PC-9 (cell line): ENCODE data around the gene CNNM4. TPM values are rescaled to one million over a fixed set of nuclear protein-coding genes. Genes with fewer than 3 reads are reported as not detected.

Source experiments
- BruUV-seq: library from RNA; stranded (reverse); fragments of 400-500 nt; replicated peaks from 2 replicates; lab custom pipeline; 2021; lab: Mats Ljungman, UMichigan
- CTCF ChIA-PET: fragments of 300-600 bp; sonication (Branson Sonifier 250); formaldehyde crosslinking; loops from one replicate; lab custom pipeline; 2022; ENCODE audit warnings: antibody characterized with exemption; lab: Charles Lee
- POLR2A ChIA-PET: fragments of 300-600 bp; sonication (Branson Sonifier 250); formaldehyde crosslinking; loops from one replicate; lab custom pipeline; 2022; ENCODE audit warnings: antibody characterized with exemption; ENCODE audit not compliant: unreplicated experiment; lab: Charles Lee
- DNase-seq, 2 experiments: peaks; one replicate each; pipeline versions ENCODE4 v3.0.0 to v3.0.0-alpha.2; 2015 to 2022; ENCODE audit warnings: mixed read lengths in 1 of 2
- H2AFZ ChIP-seq: fragments of 200-600 bp; sonication (generic); 2 replicates; pipeline ENCODE4 v1.8.1; 2017; ENCODE audit warnings: antibody characterized with exemption
- H3F3A ChIP-seq: fragments of 200-600 bp; sonication (generic); 2 replicates; pipeline ENCODE4 v1.8.1; 2017; ENCODE audit warnings: antibody characterized with exemption, mild to moderate bottlenecking, low read depth; ENCODE audit not compliant: insufficient read depth
- H3K27ac ChIP-seq: fragments of 200-600 bp; sonication (generic); 2 replicates; pipeline ENCODE4 v1.6.1; 2016; ENCODE audit warnings: mixed run types
- H3K27me3 ChIP-seq: fragments of 200-600 bp; sonication (generic); 2 replicates; pipeline ENCODE4 v1.6.1; 2016; ENCODE audit warnings: low read depth, mixed run types; ENCODE audit not compliant: insufficient read depth
- H3K36me3 ChIP-seq: fragments of 200-600 bp; sonication (generic); 2 replicates; pipeline ENCODE4 v1.6.1; 2016; ENCODE audit warnings: low read depth, mixed run types
- H3K4me1 ChIP-seq: fragments of 200-600 bp; sonication (generic); replicated peaks from 2 replicates; pipeline ENCODE4 v1.6.1; 2016; ENCODE audit warnings: mixed run types; ENCODE audit not compliant: insufficient read depth
- H3K4me2 ChIP-seq: fragments of 200-600 bp; sonication (generic); 2 replicates; pipeline ENCODE4 v1.6.1; 2017; ENCODE audit warnings: mixed run types
- H3K4me3 ChIP-seq: fragments of 200-600 bp; sonication (generic); 2 replicates; pipeline ENCODE4 v1.6.1; 2016; ENCODE audit warnings: mixed run types
- H3K79me2 ChIP-seq: fragments of 200-600 bp; sonication (generic); 2 replicates; pipeline ENCODE4 v1.6.1; 2017; ENCODE audit warnings: low read depth, mixed run types
- H3K9me2 ChIP-seq: fragments of 200-600 bp; sonication (generic); 2 replicates; pipeline ENCODE4 v1.8.1; 2017; ENCODE audit warnings: mild to moderate bottlenecking; ENCODE audit not compliant: insufficient read depth
- H3K9me3 ChIP-seq: fragments of 200-600 bp; sonication (generic); 2 replicates; pipeline ENCODE4 v1.8.1; 2016; ENCODE audit warnings: low read depth; ENCODE audit not compliant: insufficient read depth
- H4K20me1 ChIP-seq: fragments of 200-600 bp; sonication (generic); 2 replicates; pipeline ENCODE4 v1.8.1; 2017; ENCODE audit not compliant: insufficient read depth
- EZH2 ChIP-seq: fragments of 200-600 bp; sonication (generic); IDR thresholded peaks from 2 replicates; pipeline ENCODE4 v1.8.0; 2017; ENCODE audit warnings: antibody characterized with exemption, low read depth
- intact Hi-C: fragments of 100-400 bp; cut with micrococcal nuclease; formaldehyde crosslinking; loops from one replicate; pipeline ENCODE4 v1.10.0; 2022; ENCODE audit not compliant: unreplicated experiment
- total RNA-seq: library from RNA; stranded (reverse); gene quantifications from 2 replicates; pipeline ENCODE4 v1.2.3, GENCODE V29; 2021
- TF ChIP-seq, protein P1 (sequence below): fragments of 200-600 bp; sonication (generic); conservative IDR thresholded peaks from 2 replicates; pipeline ENCODE4 v1.6.1; 2017; ENCODE audit warnings: mixed run types, antibody characterized with exemption, mild to moderate bottlenecking, moderate library complexity

CNNM4 gene
- total RNA-seq, 1 experiment from 2014 or later: 31.4 TPM

GRCh38 chr2:96729748-96730147, 31.0 kb upstream of the CNNM4 start:
- TF ChIP-seq, protein P1, sequence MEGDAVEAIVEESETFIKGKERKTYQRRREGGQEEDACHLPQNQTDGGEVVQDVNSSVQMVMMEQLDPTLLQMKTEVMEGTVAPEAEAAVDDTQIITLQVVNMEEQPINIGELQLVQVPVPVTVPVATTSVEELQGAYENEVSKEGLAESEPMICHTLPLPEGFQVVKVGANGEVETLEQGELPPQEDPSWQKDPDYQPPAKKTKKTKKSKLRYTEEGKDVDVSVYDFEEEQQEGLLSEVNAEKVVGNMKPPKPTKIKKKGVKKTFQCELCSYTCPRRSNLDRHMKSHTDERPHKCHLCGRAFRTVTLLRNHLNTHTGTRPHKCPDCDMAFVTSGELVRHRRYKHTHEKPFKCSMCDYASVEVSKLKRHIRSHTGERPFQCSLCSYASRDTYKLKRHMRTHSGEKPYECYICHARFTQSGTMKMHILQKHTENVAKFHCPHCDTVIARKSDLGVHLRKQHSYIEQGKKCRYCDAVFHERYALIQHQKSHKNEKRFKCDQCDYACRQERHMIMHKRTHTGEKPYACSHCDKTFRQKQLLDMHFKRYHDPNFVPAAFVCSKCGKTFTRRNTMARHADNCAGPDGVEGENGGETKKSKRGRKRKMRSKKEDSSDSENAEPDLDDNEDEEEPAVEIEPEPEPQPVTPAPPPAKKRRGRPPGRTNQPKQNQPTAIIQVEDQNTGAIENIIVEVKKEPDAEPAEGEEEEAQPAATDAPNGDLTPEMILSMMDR: no peak
- no peak for TF ChIP-seq EZH2
- Histone ChIP-seq H3K4me1 (no peaks in the 10 kb centered on the region), H4K20me1 (no peaks in the 10 kb centered on the region), H3K36me3 (peaks cover 41% of the 10 kb centered on the region), H3K4me2 (no peak overlapping the region), H2AFZ (no peak overlapping the region), H3K9me3 (no peaks in the 10 kb centered on the region), H3K9me2 (no peaks in the 10 kb centered on the region), H3K27ac (no peak overlapping the region), H3K27me3 (no peaks in the 10 kb centered on the region), H3F3A (no peaks in the 10 kb centered on the region; the same call in 1 of the 2 replicates), H3K79me2 (no peaks in the 10 kb centered on the region), H3K4me3 (no peak overlapping the region)
- CTCF ChIA-PET: no interaction called here
- POLR2A ChIA-PET: interaction anchor here (0.6 to 0.7 kb wide), 3 partner anchors 58 to 263 kb away, joined by 3 to 5 read pairs (median 4); no protein-coding TSS in a partner anchor
- intact Hi-C loops: no loop called here
- peak in 1 of 2 experiments; percentile 21 for DNase-seq
- no TSS peak for BruUV-seq

DNA sequence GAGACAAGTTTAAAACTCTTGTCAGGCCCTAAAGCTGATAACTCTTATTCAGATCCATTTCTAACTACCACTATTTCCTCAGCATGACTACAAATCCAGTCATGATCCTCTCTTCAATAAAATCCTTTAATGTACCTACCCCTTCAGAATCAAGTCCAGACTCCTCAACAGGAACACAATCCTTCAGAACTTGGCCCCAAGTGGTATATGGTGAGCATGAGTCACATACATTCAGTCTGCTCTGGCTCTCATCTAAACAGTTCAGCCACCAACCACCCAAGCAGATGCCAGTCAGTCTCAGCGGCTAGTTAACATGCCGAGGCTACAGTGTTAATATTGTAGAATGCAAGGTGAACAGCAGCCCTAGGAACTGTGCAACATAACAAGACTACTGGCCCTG, 30.5 kb upstream of the CNNM4 start:
- no peaks in the 10 kb centered on the region for H4K20me1 ChIP-seq
- intact Hi-C loops: no loop called here
- H3K4me3 ChIP-seq: no peak overlapping the region
- H3F3A ChIP-seq: no peaks in the 10 kb centered on the region; the same call in 1 of the 2 replicates
- ChIA-PET CTCF (no interaction called here), POLR2A (interaction anchor here (0.7 kb wide), 2 partner anchors 57 to 263 kb away, joined by 3 to 4 read pairs; no protein-coding TSS in a partner anchor)
- no peaks in the 10 kb centered on the region for H3K4me1 ChIP-seq
- H3K79me2 ChIP-seq: no peaks in the 10 kb centered on the region
- H3K9me3 ChIP-seq: no peaks in the 10 kb centered on the region
- no peaks in the 10 kb centered on the region for H3K27me3 ChIP-seq
- no peaks in the 10 kb centered on the region for H3K9me2 ChIP-seq
- no peak for DNase-seq
- peaks cover 41% of the 10 kb centered on the region for H3K36me3 ChIP-seq
- no peak overlapping the region for H3K27ac ChIP-seq
- no peak overlapping the region for H2AFZ ChIP-seq
- no peak for TF ChIP-seq EZH2
- TF ChIP-seq, protein P1: no peak
- BruUV-seq: no TSS peak
- H3K4me2 ChIP-seq: no peak overlapping the region

DNA sequence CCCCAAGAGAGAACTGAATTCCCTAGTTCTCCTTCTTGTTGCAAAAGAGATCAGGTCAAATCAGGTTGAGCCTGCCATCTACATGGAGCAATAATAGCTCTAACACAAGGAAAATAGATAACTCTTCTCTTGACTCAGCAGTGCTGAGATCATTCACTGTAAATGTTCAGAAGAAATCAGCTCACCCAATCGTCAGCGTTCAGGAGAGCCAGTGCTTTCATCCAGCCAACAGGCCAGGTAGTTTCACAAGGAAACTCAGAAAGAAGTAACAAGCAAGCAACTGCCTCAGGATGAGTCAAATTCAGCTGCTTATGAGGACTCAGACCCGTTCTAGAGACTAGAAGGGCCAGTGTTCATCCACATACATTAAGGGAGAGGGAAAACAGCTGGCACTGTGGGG, 26.8 kb upstream of the CNNM4 start:
- CTCF ChIA-PET: no interaction called here
- Histone ChIP-seq H2AFZ (no peak overlapping the region), H3K4me1 (peaks cover 10% of the 10 kb centered on the region), H3K36me3 (peaks cover 51% of the 10 kb centered on the region), H3K9me3 (no peaks in the 10 kb centered on the region), H4K20me1 (no peaks in the 10 kb centered on the region), H3F3A (no peaks in the 10 kb centered on the region; the same call in 1 of the 2 replicates), H3K4me3 (no peak overlapping the region), H3K4me2 (no peak overlapping the region), H3K9me2 (no peaks in the 10 kb centered on the region), H3K27ac (no peak overlapping the region), H3K79me2 (peaks cover 16% of the 10 kb centered on the region), H3K27me3 (no peaks in the 10 kb centered on the region)
- TF ChIP-seq EZH2: no peak
- TF ChIP-seq, protein P1: no peak
- DNase-seq: peak in 1 of 2 experiments; percentile 21
- POLR2A ChIA-PET: no interaction called here
- BruUV-seq: no TSS peak
- intact Hi-C loops: no loop called here
